Vagina (tissue), 2 donors: ENCODE measurements around the gene CD200R1. TPM values are rescaled to one million over a fixed set of nuclear protein-coding genes. Genes with fewer than 3 reads are reported as not detected.

ENCODE experiments used
- DNase-seq, 2 donors: peaks; one replicate each; pipeline ENCODE4 v3.0.0-alpha.2; 2017; ENCODE audit errors: extremely low spot score in 2 of 2
- H3K27ac ChIP-seq: fragments of 200-600 bp; sonication (generic); one replicate; pipeline ENCODE4 v1.5.1; 2019
- H3K27me3 ChIP-seq: fragments of 200-600 bp; sonication (generic); one replicate; pipeline ENCODE4 v1.5.1; 2019
- H3K36me3 ChIP-seq, 2 donors: fragments of 200-600 bp; sonication (generic); one replicate each; pipeline ENCODE4 v1.5.1; 2017 to 2019
- H3K4me1 ChIP-seq: fragments of 200-600 bp; sonication (generic); one replicate; pipeline ENCODE4 v1.5.1; 2019
- H3K4me3 ChIP-seq, 2 donors: fragments of 200-600 bp; sonication (generic); 1 replicate in 1 of 2; 2 replicates in 1 of 2; pipeline ENCODE4 v1.5.1; 2016 to 2019
- H3K9me3 ChIP-seq: fragments of 200-600 bp; sonication (generic); one replicate; pipeline ENCODE4 v1.5.1; 2019
- CTCF ChIP-seq, 3 experiments: fragments of 450-650 bp in 2 of 3; fragments of 200-600 bp in 1 of 3; sonication (generic) in 1 of 3; IDR thresholded peaks; one replicate each; pipeline ENCODE4 v1.5.1; 2017 to 2019; ENCODE audit warnings: antibody characterized with exemption in 3 of 3, mild to moderate bottlenecking in 2 of 3, moderate library complexity in 2 of 3
- POLR2A ChIP-seq, 2 donors: fragments of 450-650 bp; IDR thresholded peaks; one replicate each; pipeline ENCODE4 v1.6.1; 2017; ENCODE audit warnings: antibody characterized with exemption in 2 of 2, mild to moderate bottlenecking in 2 of 2, moderate library complexity in 2 of 2
- POLR2AphosphoS5 ChIP-seq, 2 donors: sonication (generic); formaldehyde crosslinking; IDR thresholded peaks; one replicate each; pipeline ENCODE4 v1.9.0; 2017; ENCODE audit warnings: antibody characterized with exemption in 2 of 2, mild to moderate bottlenecking in 2 of 2, low read depth in 1 of 2; ENCODE audit not compliant: insufficient read depth in 1 of 2
- intact Hi-C: fragments of 100-400 bp; cut with DNase I; formaldehyde crosslinking; loops from one replicate; pipeline ENCODE4 v1.15.1; 2023
- total RNA-seq: library from RNA; depleted of rRNA; stranded (reverse); fragments of >200 nt; gene quantifications from one replicate; pipeline ENCODE4 v1.2.3, GENCODE V29; 2016

The CD200R1 gene
- total RNA-seq, 1 donor from 2014 or later: 0.49 TPM

GRCh38 chr3:112976953-112977352 lies 2.0 kb upstream of the CD200R1 start:
- Histone ChIP-seq H3K27ac (no peak overlapping the region), H3K4me3 (no peak overlapping the region), H3K27me3 (no peaks in the 10 kb centered on the region), H3K4me1 (no peaks in the 10 kb centered on the region), H3K36me3 (no peaks in the 10 kb centered on the region), H3K9me3 (no peaks in the 10 kb centered on the region)
- TF ChIP-seq CTCF (IDR thresholded peaks at IDR 0.05) (no peak), POLR2A (IDR thresholded peaks at IDR 0.05) (no peak)
- intact Hi-C loops: loop anchor here (10.0 kb wide), 1 partner anchor 242 kb away; no protein-coding TSS in a partner anchor
- DNase-seq: no peak

- Histone ChIP-seq H3K36me3 (no peaks in the 10 kb centered on the region), H3K4me1 (no peaks in the 10 kb centered on the region), H3K4me3 (no peak overlapping the region), H3K27me3 (no peaks in the 10 kb centered on the region), H3K27ac (no peak overlapping the region), H3K9me3 (no peaks in the 10 kb centered on the region)
- no peak for DNase-seq
- TF ChIP-seq CTCF (IDR thresholded peaks at IDR 0.05) (no peak), POLR2AphosphoS5 (IDR thresholded peaks at IDR 0.05; ENCODE audit: insufficient read depth in 1 of 2, low read depth in 1 of 2) (no peak), POLR2A (IDR thresholded peaks at IDR 0.05) (no peak)
- intact Hi-C loops: loop anchor here (10.0 kb wide), 1 partner anchor 241 kb away; no protein-coding TSS in a partner anchor
These were observed 1.1 kb upstream of the CD200R1 start for GRCh38 chr3:112976001-112976400.

- intact Hi-C loops: loop anchor here (10.0 kb wide), 1 partner anchor 239 kb away; no protein-coding TSS in a partner anchor
- no peaks in the 10 kb centered on the region for H3K9me3 ChIP-seq
- no peak overlapping the region for H3K27ac ChIP-seq
- H3K4me3 ChIP-seq: no peak overlapping the region
- H3K27me3 ChIP-seq: no peaks in the 10 kb centered on the region
- TF ChIP-seq CTCF (IDR thresholded peaks at IDR 0.05) (no peak), POLR2A (IDR thresholded peaks at IDR 0.05) (no peak)
- H3K4me1 ChIP-seq: no peaks in the 10 kb centered on the region
- H3K36me3 ChIP-seq: no peaks in the 10 kb centered on the region
- no peak for DNase-seq
These were observed 755 bp downstream of the CD200R1 start for GRCh38 chr3:112974178-112974517.

GRCh38 chr3:112973325-112974177 lies 1.4 kb downstream of the CD200R1 start:
- no peaks in the 10 kb centered on the region for H3K36me3 ChIP-seq
- H3K9me3 ChIP-seq: no peaks in the 10 kb centered on the region
- TF ChIP-seq CTCF (IDR thresholded peaks at IDR 0.05) (no peak), POLR2A (IDR thresholded peaks at IDR 0.05) (no peak), POLR2AphosphoS5 (IDR thresholded peaks at IDR 0.05; ENCODE audit: insufficient read depth in 1 of 2, low read depth in 1 of 2) (no peak)
- H3K27ac ChIP-seq: no peak overlapping the region
- H3K4me1 ChIP-seq: no peaks in the 10 kb centered on the region
- DNase-seq: no peak
- intact Hi-C loops: loop anchor here (10.0 kb wide), 1 partner anchor 239 kb away; no protein-coding TSS in a partner anchor
- H3K27me3 ChIP-seq: no peaks in the 10 kb centered on the region
- H3K4me3 ChIP-seq: no peak overlapping the region

DNA sequence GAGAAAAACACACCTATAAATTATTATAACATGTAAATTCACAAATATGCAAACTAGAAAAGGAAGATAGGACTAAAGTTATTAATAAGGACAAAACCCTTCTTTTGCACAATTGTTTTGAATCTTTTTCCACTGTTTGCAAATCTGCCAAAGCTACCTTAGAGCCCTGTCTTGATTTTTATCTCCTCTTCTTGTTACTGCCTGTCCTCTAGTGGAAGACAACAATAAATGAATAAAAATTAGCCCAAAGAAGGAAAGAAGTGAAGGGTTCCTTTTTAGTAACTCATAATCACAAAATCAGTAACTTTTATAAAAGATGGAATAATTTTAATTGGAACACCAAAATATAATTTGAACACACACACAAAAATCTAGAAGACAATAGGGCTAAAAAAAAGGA lies 2.7 kb downstream of the CD200R1 start:
- Histone ChIP-seq H3K27ac (no peak overlapping the region), H3K36me3 (no peaks in the 10 kb centered on the region), H3K9me3 (no peaks in the 10 kb centered on the region), H3K4me1 (no peaks in the 10 kb centered on the region), H3K4me3 (no peak overlapping the region), H3K27me3 (no peaks in the 10 kb centered on the region)
- intact Hi-C loops: loop anchor here (10.0 kb wide), 1 partner anchor 237 kb away; no protein-coding TSS in a partner anchor
- no peak for DNase-seq
- TF ChIP-seq POLR2AphosphoS5 (IDR thresholded peaks at IDR 0.05; ENCODE audit: insufficient read depth in 1 of 2, low read depth in 1 of 2) (no peak), POLR2A (IDR thresholded peaks at IDR 0.05) (no peak), CTCF (IDR thresholded peaks at IDR 0.05) (no peak)
